HL-60 (cell line): Measurements from ENCODE around the gene FAAP20.

Source experiments
- DNase-seq, 2 experiments: peaks; one replicate each; pipeline ENCODE4 v3.0.0-alpha.2; 2010 to 2020; ENCODE audit warnings: low read depth in 1 of 2, low spot score in 1 of 2
- H3K27ac ChIP-seq: fragments of 250-450 bp; sonication (Bioruptor Pico); replicated peaks from 2 replicates; pipeline ENCODE4 v1.5.1; 2020; ENCODE audit warnings: mild to moderate bottlenecking, moderate library complexity
- H3K27me3 ChIP-seq: fragments of 250-450 bp; sonication (Bioruptor Pico); 2 replicates; pipeline ENCODE4 v1.5.1; 2021; ENCODE audit warnings: mild to moderate bottlenecking, moderate library complexity; ENCODE audit not compliant: insufficient read depth, poor library complexity, severe bottlenecking
- H3K4me3 ChIP-seq: replicated peaks from 2 replicates; pipeline ENCODE4 v1.5.1; 2011; ENCODE audit warnings: mild to moderate bottlenecking, control low read depth, low read length; ENCODE audit not compliant: insufficient read depth
- GABPA ChIP-seq: IDR thresholded peaks from 2 replicates; pipeline ENCODE4 v1.6.1; 2012; ENCODE audit warnings: low read depth
- POLR2AphosphoS5 ChIP-seq: IDR thresholded peaks from 2 replicates; pipeline ENCODE4 v1.6.1; 2012; ENCODE audit warnings: low read depth
- REST ChIP-seq: IDR thresholded peaks from 2 replicates; pipeline ENCODE4 v1.6.1; 2012; ENCODE audit warnings: low read depth; ENCODE audit not compliant: insufficient replicate concordance
- SPI1 ChIP-seq: IDR thresholded peaks from 2 replicates; pipeline ENCODE4 v1.6.1; 2012; ENCODE audit warnings: low read depth, mild to moderate bottlenecking, borderline replicate concordance
- TF ChIP-seq, protein P1 (sequence below): IDR thresholded peaks from one replicate; pipeline ENCODE4 v1.5.1; 2011; ENCODE audit warnings: low read length, control low read depth, inconsistent platforms; ENCODE audit not compliant: insufficient read depth

Gene FAAP20

DNA sequence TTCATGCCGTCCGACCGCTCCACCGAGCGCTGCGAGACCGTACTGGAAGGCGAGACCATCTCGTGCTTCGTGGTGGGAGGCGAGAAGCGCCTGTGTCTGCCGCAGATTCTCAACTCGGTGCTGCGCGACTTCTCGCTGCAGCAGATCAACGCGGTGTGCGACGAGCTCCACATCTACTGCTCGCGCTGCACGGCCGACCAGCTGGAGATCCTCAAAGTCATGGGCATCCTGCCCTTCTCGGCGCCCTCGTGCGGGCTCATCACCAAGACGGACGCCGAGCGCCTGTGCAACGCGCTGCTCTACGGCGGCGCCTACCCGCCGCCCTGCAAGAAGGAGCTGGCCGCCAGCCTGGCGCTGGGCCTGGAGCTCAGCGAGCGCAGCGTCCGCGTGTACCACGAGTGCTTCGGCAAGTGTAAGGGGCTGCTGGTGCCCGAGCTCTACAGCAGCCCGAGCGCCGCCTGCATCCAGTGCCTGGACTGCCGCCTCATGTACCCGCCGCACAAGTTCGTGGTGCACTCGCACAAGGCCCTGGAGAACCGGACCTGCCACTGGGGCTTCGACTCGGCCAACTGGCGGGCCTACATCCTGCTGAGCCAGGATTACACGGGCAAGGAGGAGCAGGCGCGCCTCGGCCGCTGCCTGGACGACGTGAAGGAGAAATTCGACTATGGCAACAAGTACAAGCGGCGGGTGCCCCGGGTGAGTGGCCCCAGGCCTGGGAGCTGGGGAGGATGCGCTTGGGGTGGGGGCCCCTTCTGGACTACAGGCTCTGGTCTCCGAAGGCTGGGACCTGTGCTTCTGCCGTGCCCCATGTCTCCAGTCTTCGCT lies 34.7 kb upstream of the FAAP20 start:
- TF ChIP-seq GABPA: no peak
- TF ChIP-seq SPI1: no peak
- TF ChIP-seq REST: no peak
- TF ChIP-seq, protein P1, sequence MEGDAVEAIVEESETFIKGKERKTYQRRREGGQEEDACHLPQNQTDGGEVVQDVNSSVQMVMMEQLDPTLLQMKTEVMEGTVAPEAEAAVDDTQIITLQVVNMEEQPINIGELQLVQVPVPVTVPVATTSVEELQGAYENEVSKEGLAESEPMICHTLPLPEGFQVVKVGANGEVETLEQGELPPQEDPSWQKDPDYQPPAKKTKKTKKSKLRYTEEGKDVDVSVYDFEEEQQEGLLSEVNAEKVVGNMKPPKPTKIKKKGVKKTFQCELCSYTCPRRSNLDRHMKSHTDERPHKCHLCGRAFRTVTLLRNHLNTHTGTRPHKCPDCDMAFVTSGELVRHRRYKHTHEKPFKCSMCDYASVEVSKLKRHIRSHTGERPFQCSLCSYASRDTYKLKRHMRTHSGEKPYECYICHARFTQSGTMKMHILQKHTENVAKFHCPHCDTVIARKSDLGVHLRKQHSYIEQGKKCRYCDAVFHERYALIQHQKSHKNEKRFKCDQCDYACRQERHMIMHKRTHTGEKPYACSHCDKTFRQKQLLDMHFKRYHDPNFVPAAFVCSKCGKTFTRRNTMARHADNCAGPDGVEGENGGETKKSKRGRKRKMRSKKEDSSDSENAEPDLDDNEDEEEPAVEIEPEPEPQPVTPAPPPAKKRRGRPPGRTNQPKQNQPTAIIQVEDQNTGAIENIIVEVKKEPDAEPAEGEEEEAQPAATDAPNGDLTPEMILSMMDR: no peak
- TF ChIP-seq POLR2AphosphoS5: no peak
- DNase-seq: peak in 1 of 2 experiments; percentile 77
- peak overlapping the region; percentile 67 for H3K4me3 ChIP-seq
- H3K27ac ChIP-seq: peak overlapping the region; percentile 57
- H3K27me3 ChIP-seq: peaks cover 5% of the 10 kb centered on the region

DNA sequence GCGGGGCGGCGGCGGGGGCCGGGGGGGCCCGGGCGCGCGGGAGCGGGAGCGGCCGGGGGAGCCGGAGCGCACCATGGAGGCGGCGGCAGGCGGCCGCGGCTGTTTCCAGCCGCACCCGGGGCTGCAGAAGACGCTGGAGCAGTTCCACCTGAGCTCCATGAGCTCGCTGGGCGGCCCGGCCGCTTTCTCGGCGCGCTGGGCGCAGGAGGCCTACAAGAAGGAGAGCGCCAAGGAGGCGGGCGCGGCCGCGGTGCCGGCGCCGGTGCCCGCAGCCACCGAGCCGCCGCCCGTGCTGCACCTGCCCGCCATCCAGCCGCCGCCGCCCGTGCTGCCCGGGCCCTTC lies 34.1 kb upstream of the FAAP20 start:
- DNase-seq: no peak
- H3K27ac ChIP-seq: peak overlapping the region; percentile 57
- peaks cover 5% of the 10 kb centered on the region for H3K27me3 ChIP-seq
- no peak for TF ChIP-seq REST
- no peak for TF ChIP-seq GABPA
- TF ChIP-seq, protein P1: no peak
- no peak for TF ChIP-seq POLR2AphosphoS5
- no peak for TF ChIP-seq SPI1
- H3K4me3 ChIP-seq: peak overlapping the region; percentile 67

GRCh38 chr1:2228157-2228594 lies 33.6 kb upstream of the FAAP20 start, which contains the start of gene SKI:
SKI (plus strand) TSS chr1:2228319; CDS start chr1:2228767, 448 bp downstream.
- TF ChIP-seq REST: no peak
- no peak for TF ChIP-seq GABPA
- peak within 1 kb of the TSS; percentile 81 for H3K27ac ChIP-seq
- no peak for DNase-seq
- H3K4me3 ChIP-seq: peak within 1 kb of the TSS; percentile 67
- H3K27me3 ChIP-seq: peaks cover 5% of the 10 kb centered on the region
